GM19351 (cell line): ENCODE measurements around the gene CALHM4.
A peak's percentile ranks its signal among the peaks of the same experiment; 100 is the strongest.

Source experiments
- ATAC-seq: cut with Tn5 transposase; IDR thresholded peaks from one replicate; pipeline ENCODE4 v1.9.1; 2021; ENCODE audit warnings: mild to moderate bottlenecking, moderate library complexity; ENCODE audit not compliant: unreplicated experiment

Gene CALHM4

DNA sequence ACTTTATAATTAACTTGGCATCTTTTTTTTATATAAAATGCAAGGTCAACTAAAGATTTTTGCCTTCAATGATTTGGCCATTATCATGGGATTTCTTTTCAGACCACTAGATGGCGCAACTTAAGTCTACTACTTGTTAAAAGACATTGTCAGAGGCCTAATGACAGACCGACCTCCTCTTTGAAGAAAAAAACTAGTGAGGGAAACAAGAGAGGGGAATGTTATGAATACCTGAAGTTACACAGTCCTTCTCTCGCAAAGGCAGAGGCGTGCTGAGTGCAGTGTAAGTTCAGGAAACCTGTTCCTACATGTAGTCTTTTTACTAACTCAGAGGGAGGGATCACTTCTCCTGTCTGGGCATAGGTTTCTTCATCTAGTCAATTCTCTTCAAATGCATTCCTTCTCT is 17.3 kb upstream of the CALHM4 start:
- ATAC-seq: peak; percentile 56

- no peak for ATAC-seq
Observed at GRCh38 chr6:116542426-116542825, 11.1 kb upstream of the CALHM4 start.

- no peak for ATAC-seq
Observed at GRCh38 chr6:116543149-116543548, 10.4 kb upstream of the CALHM4 start.

DNA sequence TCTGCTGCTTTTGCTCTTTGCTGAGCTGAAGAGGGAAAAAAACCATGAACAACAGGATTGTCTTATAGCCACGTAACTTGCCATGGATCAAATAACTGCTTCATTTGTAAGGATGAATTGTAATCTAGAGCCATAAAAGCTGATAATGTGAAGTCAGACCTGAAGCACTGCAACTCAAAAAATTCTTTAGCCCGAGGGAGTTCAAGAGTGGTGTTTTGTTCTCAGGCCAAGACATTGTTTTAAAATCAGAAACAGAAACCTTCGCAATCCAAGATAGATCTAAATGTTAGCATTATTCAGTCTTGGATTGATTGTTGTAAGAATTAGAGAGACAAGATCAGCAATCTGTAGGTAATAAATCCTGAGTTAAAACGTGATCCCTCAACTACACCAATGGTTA is 7.9 kb upstream of the CALHM4 start, which contains the start of gene TRAPPC3L:
Gene TRAPPC3L, minus strand, starts transcription at position 34 of the 400 bp plus-strand sequence. CDS start 170 bp downstream, outside the sequence.
- no peak for ATAC-seq

DNA sequence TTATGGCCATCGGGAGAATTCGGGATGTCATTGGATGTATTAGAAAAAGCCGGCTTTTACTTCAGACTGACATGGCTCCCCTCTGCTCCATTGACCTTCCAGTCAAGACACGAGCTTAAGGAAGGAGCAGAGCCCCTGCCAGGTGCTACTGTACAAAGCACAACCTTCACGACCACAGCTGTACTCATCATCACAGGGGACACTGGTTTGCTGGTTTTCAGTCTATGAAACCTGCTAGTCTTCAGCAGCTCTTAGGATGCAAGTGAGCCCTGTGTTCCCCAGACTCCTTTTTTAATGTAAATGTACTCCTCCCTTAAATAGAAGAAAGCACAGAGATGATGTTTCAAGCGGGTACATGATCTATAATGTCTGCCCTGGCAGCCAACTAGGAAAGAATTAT is 6.2 kb upstream of the CALHM4 start:
- no peak for ATAC-seq

GRCh38 chr6:116550796-116551195 is 2.8 kb upstream of the CALHM4 start:
- ATAC-seq: no peak

DNA sequence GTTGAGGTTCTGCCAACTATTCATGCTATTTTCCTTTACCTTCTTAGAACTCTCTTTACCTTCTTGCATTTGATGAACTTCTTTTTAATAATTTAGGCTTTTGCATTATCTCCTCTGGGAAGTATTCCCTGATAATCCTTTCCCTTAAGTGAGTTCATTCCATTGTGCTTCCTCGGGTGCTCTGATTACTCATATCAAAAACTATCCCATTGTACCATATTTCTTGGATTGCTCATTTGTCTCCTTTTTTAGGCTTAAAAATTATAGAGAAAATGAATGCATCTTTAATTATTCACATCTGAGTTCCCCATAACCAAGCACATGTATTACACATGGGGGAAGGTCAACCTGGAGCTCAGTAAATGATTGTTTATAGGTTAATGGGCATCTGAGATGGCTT is 2.5 kb downstream of the CALHM4 start:
- no peak for ATAC-seq

- ATAC-seq: no peak
Observed at GRCh38 chr6:116556814-116557415, 3.4 kb downstream of the CALHM4 start.

DNA sequence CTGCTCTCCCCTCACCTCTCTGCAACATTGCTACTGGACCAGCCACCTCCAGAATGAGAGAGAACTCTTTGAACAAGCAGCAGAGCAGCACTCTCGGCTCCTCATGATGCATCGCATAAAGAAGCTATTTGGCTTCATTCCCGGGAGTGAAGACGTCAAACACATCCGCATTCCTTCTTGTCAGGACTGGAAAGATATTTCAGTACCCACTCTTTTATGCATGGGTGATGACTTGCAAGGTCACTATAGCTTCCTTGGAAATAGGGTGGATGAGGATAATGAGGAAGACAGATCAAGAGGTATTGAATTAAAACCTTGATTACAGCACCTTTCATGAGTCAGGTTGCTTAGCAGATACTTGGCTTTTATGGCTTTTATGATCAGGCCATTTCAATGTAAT is 4.3 kb downstream of the CALHM4 start:
- no peak for ATAC-seq

DNA sequence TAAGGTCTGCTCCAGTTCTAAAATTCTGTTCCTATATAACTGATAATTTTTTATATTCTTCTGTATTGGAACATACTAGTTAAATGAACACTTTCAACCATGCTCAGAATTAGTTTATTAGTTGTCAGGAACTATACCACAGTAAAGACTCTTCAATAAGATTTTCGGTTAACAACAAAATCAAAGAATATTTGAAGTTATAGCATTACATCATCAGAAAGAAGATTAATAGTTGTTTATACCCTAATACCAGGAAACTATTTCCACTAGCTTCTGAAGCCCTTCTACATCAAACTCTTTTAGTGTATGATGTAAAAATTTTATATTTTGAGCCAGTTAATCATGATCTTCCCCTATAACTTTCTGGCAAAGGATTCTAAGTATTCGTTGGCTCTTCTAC is 6.6 kb downstream of the CALHM4 start:
- ATAC-seq: no peak

GRCh38 chr6:116561377-116562018 is 7.9 kb downstream of the CALHM4 start:
- peak; percentile 71 for ATAC-seq

DNA sequence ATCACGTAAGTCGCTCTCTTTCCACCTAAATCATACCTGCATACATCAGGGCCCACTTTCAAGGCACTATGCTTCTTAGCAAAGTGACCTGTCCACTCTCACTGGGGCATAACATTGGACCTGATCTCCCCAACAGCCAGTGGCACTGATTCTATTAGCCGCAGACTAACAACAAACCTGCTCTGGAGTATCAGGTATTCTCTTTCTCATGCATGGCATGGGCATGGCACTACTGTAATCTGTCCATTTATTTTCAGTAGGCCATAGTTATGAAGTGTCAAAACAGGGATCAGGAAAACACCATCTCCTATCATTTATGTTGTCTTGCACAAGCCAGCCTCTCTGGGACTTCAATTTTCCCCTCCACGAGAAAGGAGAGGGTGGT is 8.5 kb downstream of the CALHM4 start:
- no peak for ATAC-seq

DNA sequence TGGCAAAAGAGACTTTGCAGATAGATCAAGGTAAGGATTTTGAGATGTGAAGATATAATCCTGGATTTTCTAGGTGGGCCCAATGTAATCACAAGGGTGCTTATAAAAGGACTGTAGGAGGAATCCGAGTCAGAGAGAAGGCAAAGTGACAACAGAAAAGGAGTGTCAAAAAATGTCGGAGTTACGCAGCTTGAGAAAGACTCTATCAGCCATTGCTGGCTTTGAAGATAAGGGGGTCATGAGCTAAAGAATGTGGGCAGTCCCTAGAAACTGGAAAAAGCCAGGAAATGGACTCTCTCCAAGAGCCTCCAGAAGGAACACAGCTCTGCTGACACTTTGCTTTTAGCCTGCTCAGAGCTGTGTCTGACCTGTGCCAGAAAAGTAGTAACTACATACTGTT is 9.1 kb downstream of the CALHM4 start:
- ATAC-seq: no peak

- no peak for ATAC-seq
Observed at GRCh38 chr6:116563830-116564229, 10.3 kb downstream of the CALHM4 start.

- ATAC-seq: no peak
Observed at GRCh38 chr6:116564311-116564710, 10.8 kb downstream of the CALHM4 start.

- ATAC-seq: no peak
Observed at GRCh38 chr6:116564921-116565872, 11.6 kb downstream of the CALHM4 start.

- ATAC-seq: no peak
Observed at GRCh38 chr6:116568111-116568510, 14.6 kb downstream of the CALHM4 start.

DNA sequence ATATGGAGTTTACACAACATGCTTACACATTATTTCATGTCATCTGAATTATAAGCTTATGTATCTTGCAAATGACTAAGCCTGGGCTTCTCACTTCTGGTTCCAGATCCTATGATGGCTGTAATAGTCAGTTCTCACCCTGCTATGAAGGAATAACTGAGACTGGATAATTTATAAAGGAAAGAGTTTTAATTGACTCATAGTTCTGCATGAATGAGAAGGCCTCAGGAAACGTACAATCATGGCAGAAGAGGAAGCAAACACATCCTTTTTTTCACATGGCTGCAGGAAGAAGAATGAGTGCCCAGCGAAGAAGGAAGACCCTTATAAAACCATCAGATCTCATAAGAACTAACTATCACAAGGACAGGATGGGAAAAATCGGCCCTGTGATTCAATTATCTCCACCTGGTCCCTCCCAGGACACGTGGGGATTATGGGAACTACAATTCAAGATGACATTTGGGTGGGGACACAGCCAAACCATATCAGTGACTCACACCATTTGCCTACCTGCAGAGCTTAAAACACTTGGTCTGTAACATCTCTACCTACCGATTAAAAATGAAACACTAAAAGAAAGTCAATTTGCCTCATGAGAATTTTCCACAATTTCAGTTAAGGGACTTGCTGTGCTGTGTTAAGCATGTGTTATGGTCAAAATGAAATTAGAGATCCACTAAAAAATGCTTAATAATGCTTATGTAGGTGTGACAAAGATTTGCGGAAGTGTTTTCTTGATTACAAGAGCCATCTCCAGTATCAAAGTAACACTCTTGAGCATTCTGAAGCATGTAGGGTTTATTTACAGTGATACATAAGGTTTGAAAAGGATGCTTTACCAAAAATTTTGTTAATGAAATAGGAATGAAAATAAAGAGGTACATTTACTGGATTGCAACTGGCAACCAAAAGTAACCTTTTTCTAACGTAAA is 15.5 kb downstream of the CALHM4 start:
- no peak for ATAC-seq

DNA sequence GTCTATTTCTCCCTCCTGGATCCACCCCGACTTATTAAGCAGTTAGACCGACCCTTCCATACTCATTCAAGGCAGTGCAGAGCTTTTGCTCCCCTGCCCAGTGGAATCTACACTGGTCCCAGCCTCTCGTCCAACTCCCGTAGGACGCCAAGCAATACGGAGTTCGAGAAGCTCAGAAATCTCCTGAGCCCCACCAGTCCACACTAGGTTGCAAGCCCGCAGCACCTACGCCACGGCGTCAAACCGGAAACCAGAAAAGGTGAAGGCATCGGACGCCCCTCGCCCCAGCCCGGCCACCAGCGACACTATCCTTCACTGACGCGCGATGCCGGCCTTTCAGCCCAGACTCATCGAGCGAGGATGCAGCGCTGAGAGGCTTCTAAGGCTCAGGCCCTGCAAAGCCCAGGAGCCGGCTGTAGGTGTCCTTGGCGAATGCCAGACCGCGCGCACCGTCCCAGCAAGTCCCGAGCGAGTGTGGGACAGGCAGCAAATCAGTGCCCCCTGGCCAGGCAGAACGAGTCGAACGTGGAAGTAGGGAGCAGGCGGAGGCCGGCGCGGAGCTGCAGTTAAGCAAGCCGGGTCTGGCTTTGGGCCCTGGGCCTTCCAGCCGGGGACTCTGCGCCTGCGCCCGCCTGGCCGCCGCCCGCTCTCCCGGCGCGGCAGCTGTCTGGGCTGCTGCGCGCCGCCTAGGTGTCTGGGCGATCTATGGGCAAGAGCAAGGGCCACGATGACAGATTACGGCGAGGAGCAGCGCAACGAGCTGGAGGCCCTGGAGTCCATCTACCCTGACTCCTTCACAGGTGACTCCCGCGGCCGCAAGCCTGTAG is 17.5 kb downstream of the CALHM4 start, which contains the start of gene RWDD1:
Gene RWDD1, plus strand, starts transcription at position 649 of the 827 bp plus-strand sequence. Its CDS starts 79 bp downstream, at position 728.
- ATAC-seq: peak; percentile 88

GRCh38 chr6:116571683-116572000 is 18.1 kb downstream of the CALHM4 start:
- no peak for ATAC-seq
